ENCODE data around the gene IL34. TPM values are rescaled to one million over a fixed set of nuclear protein-coding genes. Genes with fewer than 3 reads are reported as not detected.

The IL34 gene
- total RNA-seq, 1 donor = 1.7 TPM

DNA sequence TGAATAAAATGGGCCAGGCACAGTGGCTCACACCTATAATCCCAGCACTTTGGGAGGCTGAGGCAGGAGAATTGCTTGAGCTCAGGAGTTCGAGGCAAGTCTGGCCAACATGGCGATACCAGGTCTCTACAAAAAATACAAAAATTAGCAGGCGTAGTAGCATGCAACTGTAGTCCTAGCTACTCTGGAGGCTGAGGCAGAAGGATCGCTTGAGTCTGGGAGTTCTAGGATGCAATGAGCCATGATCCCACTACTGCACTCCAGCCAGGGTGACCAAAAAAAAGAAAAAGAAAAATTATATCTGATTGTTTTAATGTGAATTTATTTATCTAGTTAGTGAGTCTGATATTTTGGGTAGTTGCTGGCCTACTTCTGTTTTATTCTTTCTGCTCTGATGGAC lies 7.0 kb downstream of the IL34 start:
- no peak overlapping the region for H3K4me3 ChIP-seq (ENCODE audit: low read depth, low read length)
- TF ChIP-seq, protein P1, sequence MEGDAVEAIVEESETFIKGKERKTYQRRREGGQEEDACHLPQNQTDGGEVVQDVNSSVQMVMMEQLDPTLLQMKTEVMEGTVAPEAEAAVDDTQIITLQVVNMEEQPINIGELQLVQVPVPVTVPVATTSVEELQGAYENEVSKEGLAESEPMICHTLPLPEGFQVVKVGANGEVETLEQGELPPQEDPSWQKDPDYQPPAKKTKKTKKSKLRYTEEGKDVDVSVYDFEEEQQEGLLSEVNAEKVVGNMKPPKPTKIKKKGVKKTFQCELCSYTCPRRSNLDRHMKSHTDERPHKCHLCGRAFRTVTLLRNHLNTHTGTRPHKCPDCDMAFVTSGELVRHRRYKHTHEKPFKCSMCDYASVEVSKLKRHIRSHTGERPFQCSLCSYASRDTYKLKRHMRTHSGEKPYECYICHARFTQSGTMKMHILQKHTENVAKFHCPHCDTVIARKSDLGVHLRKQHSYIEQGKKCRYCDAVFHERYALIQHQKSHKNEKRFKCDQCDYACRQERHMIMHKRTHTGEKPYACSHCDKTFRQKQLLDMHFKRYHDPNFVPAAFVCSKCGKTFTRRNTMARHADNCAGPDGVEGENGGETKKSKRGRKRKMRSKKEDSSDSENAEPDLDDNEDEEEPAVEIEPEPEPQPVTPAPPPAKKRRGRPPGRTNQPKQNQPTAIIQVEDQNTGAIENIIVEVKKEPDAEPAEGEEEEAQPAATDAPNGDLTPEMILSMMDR (IDR thresholded peaks at IDR 0.05; ENCODE audit: insufficient read depth, low read depth, low read length) = no peak
- DNase-seq (ENCODE audit: low read depth) = no peak

DNA sequence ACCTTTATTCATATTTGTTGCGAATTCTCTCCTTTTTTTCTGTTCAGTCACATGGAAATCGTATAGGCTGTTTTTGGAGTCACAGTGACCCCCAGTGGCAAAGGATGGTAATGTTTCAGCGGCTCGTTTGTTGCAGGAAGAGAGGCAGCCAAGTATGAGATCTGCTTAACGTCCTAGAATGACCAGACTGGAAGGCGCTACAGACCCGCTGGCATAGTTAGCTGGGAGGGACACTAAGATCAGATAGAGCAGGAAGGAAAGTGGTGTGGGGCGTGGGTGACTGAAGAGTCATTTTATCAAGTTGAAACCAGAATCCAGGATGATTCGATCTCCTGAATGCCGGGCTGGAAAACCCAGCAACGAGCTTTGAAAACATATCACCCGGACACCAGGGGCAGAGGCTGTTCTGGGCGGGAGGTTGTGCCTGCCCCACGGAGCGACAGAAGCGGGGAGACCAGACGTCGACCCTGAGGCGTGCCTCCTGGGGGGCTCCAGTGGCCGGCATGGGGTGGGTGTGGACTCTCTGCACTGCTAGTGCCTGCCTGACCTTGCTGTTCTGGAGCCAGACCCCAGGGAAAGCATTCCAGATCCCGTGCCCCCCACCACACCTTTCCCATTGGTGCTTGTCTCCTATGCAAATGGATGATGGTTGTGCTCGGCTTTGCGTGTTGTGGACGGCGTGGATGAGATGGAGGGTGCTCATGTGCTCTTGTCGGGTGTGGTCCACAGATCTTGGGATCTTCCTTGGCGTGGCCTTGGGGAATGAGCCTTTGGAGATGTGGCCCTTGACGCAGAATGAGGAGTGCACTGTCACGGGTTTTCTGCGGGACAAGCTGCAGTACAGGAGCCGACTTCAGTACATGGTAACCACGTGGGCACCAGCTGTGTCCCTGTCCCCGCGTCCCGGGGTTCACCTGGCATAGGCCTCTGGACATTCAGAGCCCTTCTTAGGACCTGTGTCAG lies 7.7 kb downstream of the IL34 start:
- DNase-seq (ENCODE audit: low read depth) = peak; percentile 91
- peak overlapping the region; percentile 49 for H3K4me3 ChIP-seq (ENCODE audit: low read depth, low read length)
- TF ChIP-seq, protein P1 (IDR thresholded peaks at IDR 0.05; ENCODE audit: insufficient read depth, low read depth, low read length) = peak; percentile 91

DNA sequence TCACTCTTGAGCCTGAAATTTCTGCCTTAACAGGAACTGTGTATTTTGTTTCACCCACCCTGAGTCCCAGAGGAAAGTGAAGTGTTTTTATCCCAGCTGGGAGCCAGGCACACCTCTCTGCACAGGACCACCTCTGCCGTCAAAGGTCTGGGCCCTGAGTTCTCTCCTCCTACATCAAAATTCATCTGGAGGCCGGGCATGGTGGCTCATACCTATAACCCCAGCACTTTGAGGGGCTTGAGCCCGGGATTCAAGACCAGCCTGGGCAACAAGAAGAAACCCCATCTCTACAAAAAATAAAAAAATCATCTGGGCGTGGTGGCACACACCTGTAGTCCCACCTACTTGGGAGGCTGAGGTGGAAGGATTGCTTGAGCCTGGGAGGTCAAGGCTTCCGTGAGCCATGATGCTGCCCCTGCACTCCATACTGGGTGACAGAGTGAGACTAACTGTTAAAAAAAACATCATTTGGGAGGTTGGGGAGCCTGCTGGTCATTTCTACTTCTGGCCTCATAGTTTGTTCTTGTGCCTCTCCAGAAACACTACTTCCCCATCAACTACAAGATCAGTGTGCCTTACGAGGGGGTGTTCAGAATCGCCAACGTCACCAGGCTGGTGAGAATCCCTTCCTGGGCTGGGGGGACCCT lies 9.8 kb downstream of the IL34 start:
- H3K4me3 ChIP-seq (ENCODE audit: low read depth, low read length) = no peak overlapping the region
- no peak for DNase-seq (ENCODE audit: low read depth)
- TF ChIP-seq, protein P1 (IDR thresholded peaks at IDR 0.05; ENCODE audit: insufficient read depth, low read depth, low read length) = no peak

DNA sequence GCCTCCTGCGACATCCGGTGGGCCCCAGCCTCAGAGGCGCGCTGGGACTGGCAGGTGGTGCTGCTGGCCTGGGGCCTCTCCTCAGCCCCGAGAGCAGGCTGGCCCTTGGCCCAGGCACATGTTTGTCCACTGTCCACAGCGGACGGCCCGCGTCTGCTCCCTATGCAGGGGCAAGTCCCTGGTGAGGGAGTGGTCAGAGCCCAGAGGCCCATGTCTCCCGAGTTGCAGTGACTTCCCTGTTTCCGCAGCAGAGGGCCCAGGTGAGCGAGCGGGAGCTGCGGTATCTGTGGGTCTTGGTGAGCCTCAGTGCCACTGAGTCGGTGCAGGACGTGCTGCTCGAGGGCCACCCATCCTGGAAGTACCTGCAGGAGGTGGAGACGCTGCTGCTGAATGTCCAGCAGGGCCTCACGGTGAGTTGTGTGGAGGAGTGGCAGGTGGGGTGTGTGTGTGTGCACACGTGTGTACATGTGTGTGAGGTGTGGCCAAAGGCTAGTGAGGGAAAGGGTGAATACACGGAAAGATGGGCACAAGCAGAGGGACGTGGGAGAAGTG lies 10.4 kb downstream of the IL34 start:
- H3K4me3 ChIP-seq (ENCODE audit: low read depth, low read length) = no peak overlapping the region
- TF ChIP-seq, protein P1 (IDR thresholded peaks at IDR 0.05; ENCODE audit: insufficient read depth, low read depth, low read length) = no peak
- no peak for DNase-seq (ENCODE audit: low read depth)

DNA sequence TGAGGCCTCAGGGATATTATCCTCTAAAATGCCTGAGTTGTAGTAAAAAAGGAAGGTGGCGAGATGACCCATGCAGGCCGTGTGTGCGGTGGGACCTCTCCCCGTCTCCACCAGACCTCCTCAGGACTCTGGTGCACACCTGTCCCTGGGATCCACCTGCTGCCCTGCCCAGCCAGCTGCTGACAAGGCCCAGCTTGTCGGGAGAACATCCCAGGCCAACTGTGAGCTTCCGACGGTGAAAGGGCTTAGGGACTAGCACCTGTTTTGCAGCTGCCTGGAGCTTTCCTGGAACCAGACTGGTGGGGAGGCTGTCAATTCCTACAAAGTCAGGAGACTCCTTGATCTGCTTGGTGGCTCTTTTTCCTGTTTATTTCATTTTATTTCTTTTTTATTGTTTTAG lies 11.6 kb downstream of the IL34 start:
- H3K4me3 ChIP-seq (ENCODE audit: low read depth, low read length) = no peak overlapping the region
- no peak for DNase-seq (ENCODE audit: low read depth)
- TF ChIP-seq, protein P1 (IDR thresholded peaks at IDR 0.05; ENCODE audit: insufficient read depth, low read depth, low read length) = no peak

DNA sequence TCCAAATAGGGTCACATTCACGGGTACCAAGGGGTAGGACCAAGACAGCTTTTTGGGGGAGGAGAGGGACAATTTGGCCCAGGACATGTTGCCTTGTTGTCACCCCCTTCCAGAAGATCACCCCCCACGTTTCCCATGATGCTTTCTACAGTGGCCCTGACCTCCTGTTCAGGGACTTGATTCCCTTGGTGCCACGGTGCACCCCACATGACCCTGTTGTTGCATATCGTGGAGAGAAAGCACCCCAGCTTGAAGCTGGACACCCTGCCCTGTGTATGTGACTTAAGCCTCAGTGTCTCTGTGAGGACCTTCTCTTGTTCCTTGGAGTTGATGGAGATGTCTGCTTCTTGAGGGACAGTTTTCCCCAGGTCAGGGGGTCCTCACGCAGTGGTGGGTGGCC lies 12.6 kb downstream of the IL34 start:
- no peak overlapping the region for H3K4me3 ChIP-seq (ENCODE audit: low read depth, low read length)
- TF ChIP-seq, protein P1 (IDR thresholded peaks at IDR 0.05; ENCODE audit: insufficient read depth, low read depth, low read length) = no peak
- DNase-seq (ENCODE audit: low read depth) = no peak

All from fibroblast of villous mesenchyme (primary cell).